ENCODE measurements around the gene NFIX.

NFIX gene

GRCh38 chr19:13122980-13123957 lies 128.0 kb downstream of the NFIX start:
- no peak for DNase-seq (ENCODE audit: low spot score)

- DNase-seq (ENCODE audit: low spot score): peak; percentile 46
These were observed 131.8 kb downstream of the NFIX start for GRCh38 chr19:13127051-13127450.

- no peak for DNase-seq (ENCODE audit: low spot score)
These were observed 132.7 kb downstream of the NFIX start for GRCh38 chr19:13127811-13128575.

GRCh38 chr19:13128583-13128982 lies 133.3 kb downstream of the NFIX start:
- no peak for DNase-seq (ENCODE audit: low spot score)

- DNase-seq (ENCODE audit: low spot score): no peak
These were observed 134.1 kb downstream of the NFIX start for GRCh38 chr19:13129384-13129783.

- DNase-seq (ENCODE audit: low spot score): no peak
These were observed 135.7 kb downstream of the NFIX start for GRCh38 chr19:13130886-13131490.

GRCh38 chr19:13132471-13133180 lies 137.4 kb downstream of the NFIX start:
- DNase-seq (ENCODE audit: low spot score): no peak

GRCh38 chr19:13133241-13133870 lies 138.1 kb downstream of the NFIX start:
- no peak for DNase-seq (ENCODE audit: low spot score)

- no peak for DNase-seq (ENCODE audit: low spot score)
These were observed 139.4 kb downstream of the NFIX start for GRCh38 chr19:13134626-13135025.

GRCh38 chr19:13135068-13136062 lies 140.1 kb downstream of the NFIX start:
- no peak for DNase-seq (ENCODE audit: low spot score)

- DNase-seq (ENCODE audit: low spot score): no peak
These were observed 142.1 kb downstream of the NFIX start for GRCh38 chr19:13137290-13137794.

- DNase-seq (ENCODE audit: low spot score): no peak
These were observed 143.1 kb downstream of the NFIX start for GRCh38 chr19:13138171-13138915.

GRCh38 chr19:13138916-13139198 lies 143.6 kb downstream of the NFIX start:
- DNase-seq (ENCODE audit: low spot score): no peak

GRCh38 chr19:13139633-13140311 lies 144.5 kb downstream of the NFIX start:
- no peak for DNase-seq (ENCODE audit: low spot score)

GRCh38 chr19:13146763-13147563 lies 151.7 kb downstream of the NFIX start:
- no peak for DNase-seq (ENCODE audit: low spot score)

All from cerebellar cortex (tissue), 1 donor.